Pancreas (tissue), 10 donors: ENCODE measurements around the gene ERF. TPM values are rescaled to one million over a fixed set of nuclear protein-coding genes. Genes with fewer than 3 reads are reported as not detected.
A peak's percentile ranks its signal among the peaks of the same experiment; 100 is the strongest.

ENCODE experiments used
- ATAC-seq, 4 donors: fragments of 200-7000 bp; cut with Tn5 transposase; one replicate each; pipeline versions ENCODE4 v1.8.0 to v1.9.1; 2020; ENCODE audit warnings: mild to moderate bottlenecking in 4 of 4, moderate library complexity in 4 of 4
- DNase-seq, 6 donors: peaks; one replicate each; pipeline ENCODE4 v3.0.0-alpha.2; 2020
- FAIRE-seq: peaks from 2 replicates; lab custom pipeline; 2012; peaks lifted over from hg19 to GRCh38; lab: Jason Lieb, UNC
- H3K27ac ChIP-seq, 4 donors: fragments of 200-600 bp; sonication (generic); 1 replicate in 3 of 4; 2 replicates in 1 of 4; pipeline versions ENCODE4 v1.5.0 to v1.8.0; 2020
- H3K27me3 ChIP-seq, 4 donors: fragments of 200-600 bp; one replicate each; pipeline ENCODE4 v1.8.0; 2021
- H3K36me3 ChIP-seq, 3 donors: fragments of 200-600 bp; sonication (generic) in 1 of 3; one replicate each; pipeline versions ENCODE4 v1.5.0 to v1.8.0; 2020 to 2021
- H3K4me1 ChIP-seq, 3 donors: fragments of 200-600 bp; one replicate each; pipeline ENCODE4 v1.8.0; 2021
- H3K4me3 ChIP-seq, 4 donors: fragments of 200-600 bp; sonication (generic) in 2 of 4; one replicate each; pipeline versions ENCODE4 v1.5.0 to v1.8.0; 2020 to 2021
- H3K9me3 ChIP-seq, 4 donors: fragments of 200-600 bp; one replicate each; pipeline ENCODE4 v1.8.0; 2021
- WGBS, 2 donors: extraction: QIAGEN DNeasy Blood & Tissue Kit; methylation state at CpG; one replicate each; pipeline ENCODE4 v1.1.7; 2013; 5-methylcytosine and 5-hydroxymethylcytosine counted together
- intact Hi-C, 3 donors: fragments of 100-400 bp; cut with DNase I; formaldehyde crosslinking; loops; one replicate each; pipeline versions ENCODE4 v1.11.1 to v1.14.2; 2022
- polyA plus RNA-seq, 2 donors: library from polyadenylated mRNA; stranded (reverse); fragments of 200-250 nt; gene quantifications; one replicate each; pipeline ENCODE4 v1.2.3, GENCODE V29; 2013
- total RNA-seq, 6 donors: library from RNA; stranded (reverse); fragmentation: NEBNext Ultra II Directional in 4 of 6; extraction: Animal tissue kit (Norgen Biotek cat#: 25700) in 4 of 6; gene quantifications; one replicate each; pipeline versions ENCODE4 v1.2.1 to v1.2.4, GENCODE V29; 2021 to 2023
- TF ChIP-seq, protein P1 (sequence below), 4 donors: fragments of 200-600 bp; sonication (generic) in 3 of 4; IDR thresholded peaks; one replicate each; pipeline versions ENCODE4 v1.5.0 to v1.8.0; 2021; ENCODE audit warnings: antibody characterized with exemption in 4 of 4
- donor health status: healthy with polysubstance abuse.
- donor health status: DM: no; HTN: no; CAD: no; lungs with moderate emphysema.
- donor health status: DM: no; HTN: no; CAD: no.
- donor health status: control.
- donor health status: control.
- donor health status: Bipolar disorder and iron deficiency.
- donor health status: DM: yes; HTN: yes; CAD: no.
- donor health status: DM: no; HTN: no; CAD: no.
- donor health status: DM: no; HTN: no; CAD: no.
- donor health status: DM: yes; HTN: yes; CAD: no.

The ERF gene
- total and polyA plus RNA-seq, 8 donors, result 20.5 to 48.5 (median 22.9) TPM

GRCh38 chr19:42207767-42208271 lies 47.1 kb downstream of the ERF start:
- ATAC-seq (peak in 3 of 4 donors; percentile 45 to 75 (median 49)), DNase-seq (no peak), FAIRE-seq (no peak)
- intact Hi-C loops, result no loop called here
- TF ChIP-seq, protein P1, sequence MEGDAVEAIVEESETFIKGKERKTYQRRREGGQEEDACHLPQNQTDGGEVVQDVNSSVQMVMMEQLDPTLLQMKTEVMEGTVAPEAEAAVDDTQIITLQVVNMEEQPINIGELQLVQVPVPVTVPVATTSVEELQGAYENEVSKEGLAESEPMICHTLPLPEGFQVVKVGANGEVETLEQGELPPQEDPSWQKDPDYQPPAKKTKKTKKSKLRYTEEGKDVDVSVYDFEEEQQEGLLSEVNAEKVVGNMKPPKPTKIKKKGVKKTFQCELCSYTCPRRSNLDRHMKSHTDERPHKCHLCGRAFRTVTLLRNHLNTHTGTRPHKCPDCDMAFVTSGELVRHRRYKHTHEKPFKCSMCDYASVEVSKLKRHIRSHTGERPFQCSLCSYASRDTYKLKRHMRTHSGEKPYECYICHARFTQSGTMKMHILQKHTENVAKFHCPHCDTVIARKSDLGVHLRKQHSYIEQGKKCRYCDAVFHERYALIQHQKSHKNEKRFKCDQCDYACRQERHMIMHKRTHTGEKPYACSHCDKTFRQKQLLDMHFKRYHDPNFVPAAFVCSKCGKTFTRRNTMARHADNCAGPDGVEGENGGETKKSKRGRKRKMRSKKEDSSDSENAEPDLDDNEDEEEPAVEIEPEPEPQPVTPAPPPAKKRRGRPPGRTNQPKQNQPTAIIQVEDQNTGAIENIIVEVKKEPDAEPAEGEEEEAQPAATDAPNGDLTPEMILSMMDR (IDR thresholded peaks at IDR 0.05), result no peak
- Histone ChIP-seq H3K36me3 (peaks cover 0 to 60% (median 16%) of the 10 kb centered on the region in 3 donors), H3K9me3 (no peaks in the 10 kb centered on the region), H3K4me1 (no peaks in the 10 kb centered on the region), H3K4me3 (no peak overlapping the region), H3K27ac (no peak overlapping the region), H3K27me3 (no peaks in the 10 kb centered on the region)
- WGBS, 2 donors, result 78 to 82% methylated on average over 6 of the region's 6 CpGs

- 86 to 92% methylated on average over 14 of the region's 14 CpGs for WGBS, 2 donors
- TF ChIP-seq, protein P1 (IDR thresholded peaks at IDR 0.05), result no peak
- no peak overlapping the region for H3K4me3 ChIP-seq
- no peak for DNase-seq
- H3K4me1 ChIP-seq, result no peaks in the 10 kb centered on the region
- no peaks in the 10 kb centered on the region for H3K27me3 ChIP-seq
- no peak for FAIRE-seq
- peaks cover 0 to 60% (median 16%) of the 10 kb centered on the region in 3 donors for H3K36me3 ChIP-seq
- no peak overlapping the region for H3K27ac ChIP-seq
- intact Hi-C loops, result no loop called here
- no peaks in the 10 kb centered on the region for H3K9me3 ChIP-seq
- peak in 1 of 4 donors; percentile 26 for ATAC-seq
These were observed 47.8 kb downstream of the ERF start for GRCh38 chr19:42206871-42207755.

- TF ChIP-seq, protein P1 (IDR thresholded peaks at IDR 0.05), result no peak
- ATAC-seq, result no peak
- no peak overlapping the region for H3K27ac ChIP-seq
- DNase-seq, result no peak
- intact Hi-C loops, result no loop called here
- no peaks in the 10 kb centered on the region for H3K27me3 ChIP-seq
- H3K4me1 ChIP-seq, result peaks cover 0 to 5% (median 0%) of the 10 kb centered on the region in 3 donors
- H3K4me3 ChIP-seq, result no peak overlapping the region
- H3K36me3 ChIP-seq, result peaks cover 0 to 54% (median 15%) of the 10 kb centered on the region in 3 donors
- 86 to 91% methylated on average over 6 of the region's 6 CpGs for WGBS, 2 donors
- H3K9me3 ChIP-seq, result no peaks in the 10 kb centered on the region
- no peak for FAIRE-seq
These were observed 50.3 kb downstream of the ERF start for GRCh38 chr19:42204664-42205063.

DNA sequence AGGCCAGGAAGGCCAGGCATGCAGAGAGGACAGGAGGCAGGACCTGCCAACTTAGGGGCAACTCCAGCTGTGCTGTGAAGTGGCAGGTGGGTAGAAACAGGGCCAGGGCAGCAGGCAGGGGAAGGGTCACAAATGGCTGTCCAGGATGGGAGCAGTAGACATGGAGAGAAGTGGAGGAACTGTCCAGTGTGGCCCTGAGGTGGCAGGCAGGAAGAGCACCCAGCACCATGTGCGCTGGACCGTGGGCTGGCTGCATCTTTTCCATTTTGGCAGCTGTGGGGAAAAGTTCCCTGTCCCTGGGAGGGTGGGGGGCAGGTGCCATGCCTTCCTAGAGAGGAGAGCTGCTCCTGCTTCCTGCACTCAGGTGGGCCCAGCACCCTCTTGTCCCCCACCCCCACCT lies 51.2 kb downstream of the ERF start:
- intact Hi-C loops, result no loop called here
- TF ChIP-seq, protein P1 (IDR thresholded peaks at IDR 0.05), result no peak
- Histone ChIP-seq H3K4me1 (peaks cover 0 to 5% (median 0%) of the 10 kb centered on the region in 3 donors), H3K4me3 (no peak overlapping the region), H3K27ac (no peak overlapping the region), H3K36me3 (peaks cover 0 to 54% (median 16%) of the 10 kb centered on the region in 3 donors), H3K27me3 (no peaks in the 10 kb centered on the region), H3K9me3 (no peaks in the 10 kb centered on the region)
- no peak for DNase-seq
- WGBS, 2 donors, result 92 to 100% methylated on average over 2 of the region's 2 CpGs
- no peak for FAIRE-seq
- ATAC-seq, result no peak
